Heart left ventricle (tissue), 16 donors: ENCODE measurements around the gene PCDH17. TPM values are rescaled to one million over a fixed set of nuclear protein-coding genes. Genes with fewer than 3 reads are reported as not detected.

Source experiments
- ATAC-seq, 4 donors: fragments of 200-7000 bp; cut with Tn5 transposase; one replicate each; pipeline ENCODE4 v1.9.1; 2020 to 2022; ENCODE audit warnings: moderate library complexity in 4 of 4, mild to moderate bottlenecking in 3 of 4, moderate number of reproducible peaks in 1 of 4
- DNase-seq, 5 donors: peaks; one replicate each; pipeline ENCODE4 v3.0.0-alpha.2; 2020
- H3K27ac ChIP-seq, 12 donors: fragments of 200-600 bp; sonication (generic) in 4 of 12; one replicate each; pipeline versions ENCODE4 v1.5.0 to v1.8.0; 2016 to 2022; ENCODE audit warnings: mild to moderate bottlenecking in 2 of 12
- H3K27me3 ChIP-seq, 9 donors: fragments of 200-600 bp; sonication (generic) in 2 of 9; one replicate each; pipeline versions ENCODE4 v1.5.1 to v1.8.0; 2016 to 2022; ENCODE audit warnings: mild to moderate bottlenecking in 3 of 9
- H3K36me3 ChIP-seq, 9 donors: fragments of 200-600 bp; sonication (generic) in 2 of 9; one replicate each; pipeline versions ENCODE4 v1.5.0 to v1.8.0; 2018 to 2022; ENCODE audit warnings: mild to moderate bottlenecking in 2 of 9
- H3K4me1 ChIP-seq, 12 donors: fragments of 200-600 bp; sonication (generic) in 4 of 12; one replicate each; pipeline versions ENCODE4 v1.5.0 to v1.8.0; 2016 to 2022; ENCODE audit warnings: mild to moderate bottlenecking in 3 of 12
- H3K4me3 ChIP-seq, 12 donors: fragments of 200-600 bp; sonication (generic) in 4 of 12; one replicate each; pipeline versions ENCODE4 v1.5.0 to v1.8.0; 2017 to 2022; ENCODE audit warnings: mild to moderate bottlenecking in 9 of 12, moderate library complexity in 4 of 12
- H3K9me3 ChIP-seq, 12 donors: fragments of 200-600 bp; sonication (generic) in 4 of 12; one replicate each; pipeline versions ENCODE4 v1.5.0 to v1.8.0; 2016 to 2022; ENCODE audit warnings: mild to moderate bottlenecking in 1 of 12
- POLR2A ChIP-seq, 2 donors: fragments of 450-650 bp; IDR thresholded peaks; one replicate each; pipeline ENCODE4 v1.6.1; 2017; ENCODE audit warnings: antibody characterized with exemption in 2 of 2, mild to moderate bottlenecking in 2 of 2, moderate library complexity in 2 of 2
- WGBS, 4 donors: extraction: QIAGEN DNeasy Blood & Tissue Kit in 2 of 4; methylation state at CpG; one replicate each; pipeline versions ENCODE4 v1.1.5 to v1.1.7; 2013 to 2018; 5-methylcytosine and 5-hydroxymethylcytosine counted together
- intact Hi-C, 10 donors: fragments of 100-400 bp; cut with DNase I; formaldehyde crosslinking; loops; one replicate each; pipeline versions ENCODE4 v1.11.1 to v1.14.2; 2022
- polyA plus RNA-seq, 2 donors: library from polyadenylated mRNA; stranded (reverse); fragments of 200-250 nt; gene quantifications; one replicate each; pipeline ENCODE4 v1.2.3, GENCODE V29; 2013
- total RNA-seq, 9 donors: library from RNA; depleted of rRNA in 2 of 9; stranded (reverse); fragments of >200 nt in 2 of 9; fragmentation: NEBNext Ultra II Directional in 3 of 9; extraction: Animal tissue kit (Norgen Biotek cat#: 25700) in 3 of 9; gene quantifications; one replicate each; pipeline versions ENCODE4 v1.1.0 to v1.2.4, GENCODE V29; 2016 to 2023
- TF ChIP-seq, protein P1 (sequence below), 12 donors: fragments of 200-600 bp; sonication (generic) in 4 of 12; IDR thresholded peaks; one replicate each; pipeline versions ENCODE4 v1.5.0 to v1.8.0; 2018 to 2022; ENCODE audit warnings: antibody characterized with exemption in 12 of 12, mild to moderate bottlenecking in 5 of 12
- donor health status: ischemic (EF 13 %, LVEDD 7.1; RV severe dilation, severe dysfunction).
- donor health status: healthy with polysubstance abuse.
- donor health status: DM: no; HTN: yes; CAD: no.
- donor health status: DM: no; HTN: no; CAD: no.
- donor health status: ischemic (EF 25% LVEDD 6.9; RV normal size, moderate dysfunction).
- donor health status: ischemic (EF 25% LVEDD 5.7; RV mildly dilated, moderate dysfunction).
- donor health status: healthy.
- donor health status: DM: yes; HTN: yes; CAD: no.
- donor health status: ischemic (EF 35%, LVEDD 5.7; RV mildly dilated, moderate dysfunction).
- donor health status: nonischemic (EF 11% LVEDD 7.7; RV severe dilation, severe dysfunction).
- donor health status: DM: yes; HTN: yes; CAD: no.
- donor health status: PGD.
- donor health status: ischemic (EF 29% LVEDD 5.4; RV normal size, mild dysfunction).
- donor health status: nonischemic (EF 23%, LVEDD 6.1; RV moderate dilation, normal function).

The PCDH17 gene
- total and polyA plus RNA-seq, 11 donors, result 0.61 to 17.5 (median 2.7) TPM

DNA sequence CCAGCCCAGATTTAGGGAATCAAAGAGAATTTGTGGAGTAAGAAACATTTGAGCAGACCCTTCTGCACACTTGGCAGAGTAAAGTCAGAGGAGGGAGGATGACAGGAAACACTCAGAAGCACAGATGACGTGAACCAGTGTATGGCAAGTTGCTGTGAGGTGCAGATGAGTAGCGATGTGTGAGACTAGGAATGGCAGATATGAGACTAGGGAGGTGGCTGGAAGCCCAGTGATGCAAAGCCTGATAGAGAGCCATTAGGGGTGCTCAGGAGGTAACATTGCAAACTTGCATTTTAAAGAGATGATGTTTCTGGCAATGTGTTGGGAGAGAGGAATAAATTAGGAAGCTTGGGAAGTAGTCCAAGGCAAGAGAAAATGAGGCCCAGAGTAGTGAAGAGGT lies 44.0 kb downstream of the PCDH17 start:
- 53 to 60% (median 57%) methylated on average over 2 of the region's 2 CpGs for WGBS, 4 donors

DNA sequence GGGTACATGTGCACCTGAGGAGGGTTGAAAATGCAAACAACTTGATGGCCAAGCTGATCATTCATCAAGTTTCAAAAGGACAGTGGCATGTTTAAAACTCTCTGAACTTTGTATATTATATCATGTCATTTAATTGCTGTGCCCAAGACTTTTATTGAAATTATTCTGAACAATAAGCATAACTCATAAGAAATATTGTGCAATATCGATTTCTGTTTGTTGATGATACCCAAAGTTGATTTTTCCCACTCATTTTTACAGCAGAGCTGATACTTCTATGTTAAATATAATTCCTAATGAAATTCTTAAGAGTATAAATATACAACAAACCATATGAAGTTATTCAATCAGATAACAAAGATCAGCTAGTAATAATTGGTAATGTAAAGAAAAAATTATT lies 49.1 kb downstream of the PCDH17 start:
- intact Hi-C loops, result no loop called here
- Histone ChIP-seq H3K9me3 (no peaks in the 10 kb centered on the region), H3K27me3 (no peaks in the 10 kb centered on the region), H3K36me3 (no peaks in the 10 kb centered on the region), H3K4me3 (no peak overlapping the region), H3K4me1 (peaks cover 0 to 3% (median 0%) of the 10 kb centered on the region in 12 donors), H3K27ac (no peak overlapping the region)
- ATAC-seq (no peak), DNase-seq (no peak)
- no peak for TF ChIP-seq POLR2A (IDR thresholded peaks at IDR 0.05)
- TF ChIP-seq, protein P1, sequence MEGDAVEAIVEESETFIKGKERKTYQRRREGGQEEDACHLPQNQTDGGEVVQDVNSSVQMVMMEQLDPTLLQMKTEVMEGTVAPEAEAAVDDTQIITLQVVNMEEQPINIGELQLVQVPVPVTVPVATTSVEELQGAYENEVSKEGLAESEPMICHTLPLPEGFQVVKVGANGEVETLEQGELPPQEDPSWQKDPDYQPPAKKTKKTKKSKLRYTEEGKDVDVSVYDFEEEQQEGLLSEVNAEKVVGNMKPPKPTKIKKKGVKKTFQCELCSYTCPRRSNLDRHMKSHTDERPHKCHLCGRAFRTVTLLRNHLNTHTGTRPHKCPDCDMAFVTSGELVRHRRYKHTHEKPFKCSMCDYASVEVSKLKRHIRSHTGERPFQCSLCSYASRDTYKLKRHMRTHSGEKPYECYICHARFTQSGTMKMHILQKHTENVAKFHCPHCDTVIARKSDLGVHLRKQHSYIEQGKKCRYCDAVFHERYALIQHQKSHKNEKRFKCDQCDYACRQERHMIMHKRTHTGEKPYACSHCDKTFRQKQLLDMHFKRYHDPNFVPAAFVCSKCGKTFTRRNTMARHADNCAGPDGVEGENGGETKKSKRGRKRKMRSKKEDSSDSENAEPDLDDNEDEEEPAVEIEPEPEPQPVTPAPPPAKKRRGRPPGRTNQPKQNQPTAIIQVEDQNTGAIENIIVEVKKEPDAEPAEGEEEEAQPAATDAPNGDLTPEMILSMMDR (IDR thresholded peaks at IDR 0.05), result no peak
- WGBS, 4 donors, result 94 to 98% (median 95%) methylated on average over 1 of the region's 1 CpG

More for the DNA sequence above, 44.0 kb downstream of the PCDH17 start:
- Histone ChIP-seq H3K27me3 (no peaks in the 10 kb centered on the region), H3K4me1 (peaks cover 0 to 3% (median 0%) of the 10 kb centered on the region in 12 donors), H3K27ac (no peak overlapping the region), H3K36me3 (peaks cover 0 to 13% (median 0%) of the 10 kb centered on the region in 9 donors), H3K4me3 (no peak overlapping the region), H3K9me3 (no peaks in the 10 kb centered on the region)
- ATAC-seq (no peak), DNase-seq (no peak)
- TF ChIP-seq, protein P1 (IDR thresholded peaks at IDR 0.05), result no peak
- no peak for TF ChIP-seq POLR2A (IDR thresholded peaks at IDR 0.05)
- intact Hi-C loops, result no loop called here

DNA sequence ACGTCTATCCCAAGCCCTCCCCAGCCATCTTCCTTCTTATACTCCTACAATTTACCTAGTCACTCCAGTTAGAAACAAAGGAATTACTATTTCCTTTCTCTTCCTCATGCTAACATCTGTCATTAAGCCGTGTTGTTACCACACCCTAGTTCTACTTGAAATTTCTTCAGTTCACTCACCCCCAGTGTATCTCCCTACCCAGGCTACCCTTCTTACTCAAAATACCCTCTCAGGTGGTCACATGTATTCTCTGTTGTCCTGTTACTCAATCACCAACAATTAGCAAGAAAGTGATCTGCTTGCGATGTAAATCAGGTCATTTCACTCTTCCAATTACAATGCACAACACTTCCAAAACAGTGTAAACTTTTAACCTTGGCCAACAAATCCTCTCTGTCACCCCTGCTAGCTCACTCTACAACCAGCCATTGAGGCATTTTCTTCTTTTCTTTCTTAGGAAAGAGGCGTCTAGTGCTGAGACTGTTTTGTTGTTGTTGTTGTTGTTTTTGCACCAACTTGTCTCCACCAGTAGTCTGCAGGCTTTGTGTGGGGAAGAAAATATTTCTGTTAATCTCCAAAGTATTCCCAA lies 50.7 kb downstream of the PCDH17 start:
- Histone ChIP-seq H3K4me3 (no peak overlapping the region), H3K9me3 (no peaks in the 10 kb centered on the region), H3K36me3 (no peaks in the 10 kb centered on the region), H3K4me1 (no peaks in the 10 kb centered on the region), H3K27me3 (no peaks in the 10 kb centered on the region), H3K27ac (no peak overlapping the region)
- no peak for ATAC-seq
- DNase-seq, result no peak
- intact Hi-C loops, result no loop called here
- 78 to 82% (median 80%) methylated on average over 4 of the region's 4 CpGs for WGBS, 4 donors
- no peak for TF ChIP-seq POLR2A (IDR thresholded peaks at IDR 0.05)
- TF ChIP-seq, protein P1 (IDR thresholded peaks at IDR 0.05), result no peak

DNA sequence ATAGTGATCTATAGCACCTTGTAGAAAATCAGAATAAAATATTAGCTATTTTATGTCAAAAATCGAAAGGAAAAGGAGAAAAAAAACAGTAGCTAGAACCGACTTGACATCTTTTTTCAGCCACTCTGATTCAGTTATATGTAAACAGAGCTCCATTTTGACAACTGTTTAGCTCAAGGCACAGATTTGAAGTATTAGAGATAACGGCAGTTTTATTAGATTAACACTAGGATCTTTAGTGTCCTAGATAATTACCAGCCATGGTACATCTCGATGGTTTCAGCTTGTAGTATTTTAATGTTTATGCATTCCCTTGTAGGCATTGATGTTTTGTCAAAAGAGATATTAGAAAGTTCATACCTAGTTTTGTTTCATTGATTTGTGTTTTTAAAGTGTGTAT lies 67.3 kb downstream of the PCDH17 start:
- no peak overlapping the region for H3K4me3 ChIP-seq
- intact Hi-C loops, result no loop called here
- 76 to 80% (median 79%) methylated on average over 4 of the region's 4 CpGs for WGBS, 4 donors
- no peak overlapping the region for H3K27ac ChIP-seq
- TF ChIP-seq, protein P1 (IDR thresholded peaks at IDR 0.05), result no peak
- no peak for TF ChIP-seq POLR2A (IDR thresholded peaks at IDR 0.05)
- no peak for DNase-seq
- no peaks in the 10 kb centered on the region for H3K27me3 ChIP-seq
- no peak for ATAC-seq
- H3K36me3 ChIP-seq, result no peaks in the 10 kb centered on the region
- no peaks in the 10 kb centered on the region for H3K9me3 ChIP-seq
- H3K4me1 ChIP-seq, result no peaks in the 10 kb centered on the region
